A549 (cell line): Measurements from ENCODE around the gene GBX2. TPM values are rescaled to one million over a fixed set of nuclear protein-coding genes. Genes with fewer than 3 reads are reported as not detected.

Experiments
- ATAC-seq, 2 experiments: fragments of 200-7000 bp in 1 of 2; fragments of >200 bp in 1 of 2; cut with Nextera tagmentation in 1 of 2; cut with Tn5 transposase in 1 of 2; 3 replicates each; pipeline versions ENCODE4 v1.8.0 to v1.9.1; 2018 to 2020; ENCODE audit warnings: mild to moderate bottlenecking in 1 of 2, moderate library complexity in 1 of 2
- CTCF ChIA-PET: fragments of 300-600 bp; sonication (Branson Sonifier 250); formaldehyde crosslinking; extraction: SDS; loops from one replicate; lab custom pipeline; 2021; ENCODE audit warnings: antibody characterized with exemption, inconsistent platforms; lab: Yijun Ruan, JAX
- POLR2A ChIA-PET: fragments of 350-600 bp; formaldehyde crosslinking; extraction: SDS; loops from one replicate; lab custom pipeline; 2021; ENCODE audit warnings: antibody characterized with exemption, inconsistent platforms; lab: Yijun Ruan, JAX
- DNase-seq, 2 experiments: peaks; one replicate each; pipeline versions ENCODE4 v3.0.0 to v3.0.0-alpha.2; 2011 to 2016; ENCODE audit warnings: low read depth in 1 of 2, low spot score in 1 of 2
- FAIRE-seq: peaks from 2 replicates; lab custom pipeline; 2011; peaks lifted over from hg19 to GRCh38; lab: Jason Lieb, UNC
- H3K27ac ChIP-seq, 2 experiments: fragments of >200 bp; sonication (Bioruptor Twin); formaldehyde crosslinking; 3 replicates each; pipeline ENCODE4 v1.5.1; 2016 to 2017
- H3K4me1 ChIP-seq: fragments of >200 bp; sonication (Bioruptor Twin); formaldehyde crosslinking; 3 replicates; pipeline ENCODE4 v1.6.1; 2016
- H3K4me2 ChIP-seq: fragments of >200 bp; sonication (Bioruptor Twin); formaldehyde crosslinking; 3 replicates; pipeline ENCODE4 v1.6.1; 2016
- H3K4me3 ChIP-seq: fragments of >200 bp; sonication (Bioruptor Twin); formaldehyde crosslinking; 3 replicates; pipeline ENCODE4 v1.5.1; 2016
- H3K9me3 ChIP-seq: fragments of >200 bp; sonication (Bioruptor Twin); formaldehyde crosslinking; 3 replicates; pipeline ENCODE4 v1.6.1; 2016
- CBX2 ChIP-seq: fragments of 200-600 bp; sonication (generic); IDR thresholded peaks from 2 replicates; pipeline ENCODE4 v1.6.1; 2016; ENCODE audit warnings: low read depth, mild to moderate bottlenecking, borderline replicate concordance
- CBX8 ChIP-seq: fragments of 200-600 bp; sonication (generic); IDR thresholded peaks from 2 replicates; pipeline ENCODE4 v1.6.1; 2016
- CHD2 ChIP-seq: fragments of 150-350 bp; IDR thresholded peaks from 2 replicates; pipeline ENCODE4 v1.6.1; 2014; ENCODE audit warnings: low read length; ENCODE audit not compliant: partially characterized antibody
- EHF ChIP-seq: fragments of 250-450 bp; sonication (Bioruptor Pico); IDR thresholded peaks from 2 replicates; pipeline ENCODE4 v1.5.0; 2020; ENCODE audit warnings: mild to moderate bottlenecking
- EHMT2 ChIP-seq: fragments of 200-600 bp; sonication (generic); IDR thresholded peaks from 2 replicates; pipeline ENCODE4 v1.6.1; 2016; ENCODE audit warnings: antibody characterized with exemption, low read depth, mild to moderate bottlenecking, moderate library complexity
- GATA3 ChIP-seq: IDR thresholded peaks from 2 replicates; pipeline ENCODE4 v1.6.1; 2012; ENCODE audit warnings: borderline replicate concordance
- HOXB5 ChIP-seq: fragments of 250-450 bp; sonication (Bioruptor Pico); IDR thresholded peaks from 2 replicates; pipeline ENCODE4 v1.5.0; 2020; ENCODE audit warnings: mild to moderate bottlenecking, moderate library complexity
- KDM5A ChIP-seq: fragments of 200-600 bp; sonication (generic); IDR thresholded peaks from 2 replicates; pipeline ENCODE4 v1.6.1; 2016; ENCODE audit warnings: antibody characterized with exemption, mild to moderate bottlenecking
- MAFK ChIP-seq: fragments of 450-650 bp; IDR thresholded peaks from 2 replicates; pipeline ENCODE4 v1.6.1; 2014; ENCODE audit not compliant: partially characterized antibody
- MAZ ChIP-seq: fragments of 150-350 bp; IDR thresholded peaks from 2 replicates; pipeline ENCODE4 v1.6.1; 2014; ENCODE audit warnings: antibody characterized with exemption, low read depth, low read length, borderline replicate concordance
- MYC ChIP-seq: IDR thresholded peaks from 2 replicates; pipeline ENCODE4 v1.6.1; 2012; ENCODE audit warnings: mild to moderate bottlenecking, inconsistent platforms, low read length, improper control_type of control experiment, borderline replicate concordance
- PHF8 ChIP-seq: fragments of 200-600 bp; sonication (generic); IDR thresholded peaks from 2 replicates; pipeline ENCODE4 v1.6.1; 2016; ENCODE audit warnings: low read depth, mild to moderate bottlenecking, antibody characterized with exemption, moderate library complexity, borderline replicate concordance
- POLR2A ChIP-seq: IDR thresholded peaks from 2 replicates; pipeline ENCODE4 v1.6.1; 2012; ENCODE audit warnings: mild to moderate bottlenecking, low read length
- RAD21 ChIP-seq, 2 experiments: fragments of >200 bp in 1 of 2; sonication (Bioruptor Twin) in 1 of 2; formaldehyde crosslinking in 1 of 2; IDR thresholded peaks in 1 of 2; conservative IDR thresholded peaks in 1 of 2; 2 replicates in 1 of 2; 3 replicates in 1 of 2; pipeline ENCODE4 v1.6.1; 2012 to 2018; ENCODE audit warnings: inconsistent platforms in 1 of 2
- RARB ChIP-seq: fragments of 250-450 bp; sonication (Bioruptor Pico); IDR thresholded peaks from 2 replicates; pipeline ENCODE4 v1.8.0; 2021; ENCODE audit warnings: mild to moderate bottlenecking, moderate library complexity
- RNF2 ChIP-seq: fragments of 200-600 bp; sonication (generic); IDR thresholded peaks from 2 replicates; pipeline ENCODE4 v1.6.1; 2016; ENCODE audit warnings: low read depth, mild to moderate bottlenecking, antibody characterized with exemption, moderate library complexity, borderline replicate concordance
- SMC3 ChIP-seq: fragments of >200 bp; sonication (Bioruptor Twin); formaldehyde crosslinking; IDR thresholded peaks from 3 replicates; pipeline ENCODE4 v1.6.1; 2018; ENCODE audit warnings: inconsistent platforms
- ZFP36 ChIP-seq: fragments of 450-650 bp; IDR thresholded peaks from 2 replicates; pipeline ENCODE4 v1.6.1; 2014; ENCODE audit warnings: borderline replicate concordance; ENCODE audit not compliant: partially characterized antibody
- WGBS: methylation state at CpG from one replicate; pipeline ENCODE4 v1.1.6; 2017; ENCODE audit errors: missing lambda C conversion rate; 5-methylcytosine and 5-hydroxymethylcytosine counted together
- polyA plus RNA-seq, 4 experiments: library from polyadenylated mRNA; depleted of rRNA in 3 of 4; stranded (reverse); fragments of >200 nt; fragmentation: RNase III in 1 of 4; extraction: RNeasy Plus Mini Kit Qiagen cat#74134 plus additional on column Dnase treatment in 1 of 4; gene quantifications; 2 replicates in 3 of 4; 3 replicates in 1 of 4; pipeline ENCODE4 v1.2.3, GENCODE V29; 2011 to 2017
- TF ChIP-seq, protein P1 (sequence below): IDR thresholded peaks from 2 replicates; pipeline ENCODE4 v1.6.1; 2012
- TF ChIP-seq, protein P2 (sequence below): fragments of >200 bp; sonication (Bioruptor Twin); formaldehyde crosslinking; IDR thresholded peaks from 3 replicates; pipeline ENCODE4 v1.5.1; 2016
- TF ChIP-seq, protein P3 (sequence below): IDR thresholded peaks from 2 replicates; pipeline ENCODE4 v1.6.1; 2012
- TF ChIP-seq, protein P4 (sequence below): fragments of 150-350 bp; IDR thresholded peaks from 2 replicates; pipeline ENCODE4 v1.6.1; 2014; ENCODE audit warnings: low read depth, mild to moderate bottlenecking, low read length
- TF ChIP-seq, protein P5 (sequence below): fragments of 250-450 bp; sonication (Bioruptor Pico); IDR thresholded peaks from 2 replicates; pipeline ENCODE4 v1.5.0; 2021; ENCODE audit warnings: mild to moderate bottlenecking, moderate library complexity, borderline replicate concordance

GBX2 gene
- polyA plus RNA-seq, 2 of the 4 experiments (the other 2 are of a cell fraction), result 1.2 to 1.9 TPM

DNA sequence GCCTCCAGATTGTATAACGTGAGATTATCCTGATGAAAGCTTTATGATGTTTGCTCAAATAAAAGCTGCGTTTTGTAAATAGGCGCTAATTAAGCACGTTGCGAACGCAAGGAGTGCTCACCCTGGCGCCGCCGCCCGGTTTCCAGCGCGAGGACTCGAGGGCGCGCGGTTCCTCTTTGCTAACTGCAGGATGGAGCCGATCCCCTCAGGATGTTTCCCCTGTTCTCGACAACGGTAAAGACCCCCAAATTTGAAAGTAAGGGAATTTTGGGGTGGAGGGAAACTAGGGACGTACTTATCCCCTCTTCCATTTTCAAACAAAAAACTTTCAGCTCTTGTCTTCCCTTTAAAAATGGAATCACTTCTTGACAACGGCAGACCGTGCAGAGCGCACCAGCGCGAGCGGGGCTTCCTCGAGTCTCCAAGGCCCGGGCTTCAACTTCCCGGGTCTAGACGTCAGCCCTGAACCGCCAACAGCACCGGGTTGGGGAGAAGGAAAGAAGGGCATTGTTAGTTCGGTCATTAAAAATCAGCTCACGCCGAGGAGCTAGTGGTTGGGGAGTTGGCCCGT lies 1.1 kb upstream of the GBX2 start:
- no peak overlapping the region for H3K4me3 ChIP-seq
- POLR2A ChIA-PET, result interaction anchor here (1.2 kb wide), 1 partner anchor 9 kb away, joined by 10 read pairs; no protein-coding TSS in a partner anchor
- CTCF ChIA-PET, result interaction anchor here (0.6 to 4.7 kb wide), 5 partner anchors 8 to 916 kb away, joined by 3 to 28 read pairs (median 16); no protein-coding TSS in a partner anchor

DNA sequence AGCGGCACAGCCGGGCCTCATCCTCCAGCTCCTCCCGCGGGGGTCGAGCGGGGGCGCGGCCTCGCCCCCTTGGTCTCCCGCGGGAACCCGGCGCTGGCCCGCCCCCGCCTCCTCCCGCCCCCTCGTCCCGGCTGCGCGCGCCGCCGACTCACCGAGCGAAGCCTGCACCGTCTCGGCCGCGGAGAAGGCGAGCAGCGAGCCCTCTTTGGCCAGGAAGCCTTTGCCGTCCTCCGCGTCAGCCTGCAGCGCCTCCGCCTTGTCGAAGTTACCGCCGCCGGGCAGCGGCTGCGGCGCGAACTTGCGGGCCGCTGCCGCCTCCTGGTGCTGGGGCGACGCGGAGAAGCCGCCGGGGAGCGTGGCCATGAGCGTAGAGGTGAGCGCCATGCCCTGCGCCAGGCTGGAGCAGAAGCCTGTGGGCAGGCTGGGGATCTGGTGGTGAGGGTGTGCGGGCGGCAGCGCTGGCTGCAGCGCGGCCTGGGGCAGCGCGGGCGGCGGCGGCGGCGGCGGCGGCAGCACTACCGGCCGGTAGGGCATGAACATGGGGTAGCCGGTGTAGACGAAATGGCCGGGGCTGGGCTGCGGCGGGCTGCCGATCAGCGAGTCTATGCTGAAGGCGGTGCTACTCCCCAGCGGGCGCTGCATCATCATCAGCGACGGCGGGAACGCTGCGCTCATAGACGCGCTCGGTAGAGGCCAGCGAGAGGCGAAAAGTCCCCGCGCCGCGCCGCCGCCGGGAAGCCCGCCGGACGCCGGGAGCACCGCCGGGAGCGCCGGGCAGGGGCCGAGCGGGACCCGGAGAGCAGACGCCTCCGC lies 683 bp downstream of the GBX2 start:
- Histone ChIP-seq H3K4me1 (peaks cover 9% of the 10 kb centered on the region; the same call in 2 of the 3 replicates), H3K27ac (peak overlapping the region; percentile 79 to 92), H3K9me3 (no peaks in the 10 kb centered on the region), H3K4me3 (peak overlapping the region; percentile 73), H3K4me2 (peak overlapping the region; percentile 89)
- FAIRE-seq (no peak), DNase-seq (peak; percentile 51 to 58), ATAC-seq (peak; percentile 69 to 76)
- ChIA-PET POLR2A (interaction anchor here (1.2 to 1.5 kb wide), 2 partner anchors 10 kb away, joined by 3 to 10 read pairs; no protein-coding TSS in a partner anchor), CTCF (interaction anchor here (1.0 to 4.7 kb wide), 4 partner anchors 10 to 388 kb away, joined by 3 to 28 read pairs (median 10); no protein-coding TSS in a partner anchor)
- TF ChIP-seq ZFP36 (peak; percentile 28), RAD21 (conservative IDR thresholded peaks at IDR 0.05 in 1 of 2, IDR thresholded peaks at IDR 0.05 in 1 of 2) (peak; percentile 8 to 51; a peak in 4 of 5 replicates), PHF8 (0 out of 2 replicates have a peak, but pooled peaks have one; percentile 19), CBX8 (no peak), SMC3 (peak; percentile 52; the same call in 2 of the 3 replicates), EHF (CRISPR knock-in tag) (no peak), MYC (no peak), POLR2A (peak; percentile 48)
- TF ChIP-seq, protein P1, sequence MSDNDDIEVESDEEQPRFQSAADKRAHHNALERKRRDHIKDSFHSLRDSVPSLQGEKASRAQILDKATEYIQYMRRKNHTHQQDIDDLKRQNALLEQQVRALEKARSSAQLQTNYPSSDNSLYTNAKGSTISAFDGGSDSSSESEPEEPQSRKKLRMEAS, result peak; percentile 53
- TF ChIP-seq, protein P2, sequence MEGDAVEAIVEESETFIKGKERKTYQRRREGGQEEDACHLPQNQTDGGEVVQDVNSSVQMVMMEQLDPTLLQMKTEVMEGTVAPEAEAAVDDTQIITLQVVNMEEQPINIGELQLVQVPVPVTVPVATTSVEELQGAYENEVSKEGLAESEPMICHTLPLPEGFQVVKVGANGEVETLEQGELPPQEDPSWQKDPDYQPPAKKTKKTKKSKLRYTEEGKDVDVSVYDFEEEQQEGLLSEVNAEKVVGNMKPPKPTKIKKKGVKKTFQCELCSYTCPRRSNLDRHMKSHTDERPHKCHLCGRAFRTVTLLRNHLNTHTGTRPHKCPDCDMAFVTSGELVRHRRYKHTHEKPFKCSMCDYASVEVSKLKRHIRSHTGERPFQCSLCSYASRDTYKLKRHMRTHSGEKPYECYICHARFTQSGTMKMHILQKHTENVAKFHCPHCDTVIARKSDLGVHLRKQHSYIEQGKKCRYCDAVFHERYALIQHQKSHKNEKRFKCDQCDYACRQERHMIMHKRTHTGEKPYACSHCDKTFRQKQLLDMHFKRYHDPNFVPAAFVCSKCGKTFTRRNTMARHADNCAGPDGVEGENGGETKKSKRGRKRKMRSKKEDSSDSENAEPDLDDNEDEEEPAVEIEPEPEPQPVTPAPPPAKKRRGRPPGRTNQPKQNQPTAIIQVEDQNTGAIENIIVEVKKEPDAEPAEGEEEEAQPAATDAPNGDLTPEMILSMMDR, result peak; percentile 33; the same call in 2 of the 3 replicates
- WGBS, result under 1% methylated on average over 22 of the region's 112 CpGs

More for the DNA sequence above, 1.1 kb upstream of the GBX2 start:
- FAIRE-seq, result no peak
- Histone ChIP-seq H3K4me2 (peak overlapping the region; percentile 89; the same call in 1 of the 3 replicates), H3K9me3 (no peaks in the 10 kb centered on the region), H3K4me1 (peaks cover 9% of the 10 kb centered on the region; the same call in 2 of the 3 replicates), H3K27ac (no peak overlapping the region)
- WGBS, result 94% methylated on average over 36 of the region's 36 CpGs
- TF ChIP-seq RNF2 (no peak), KDM5A (no peak), ZFP36 (no peak), MYC (no peak)
- TF ChIP-seq, protein P3, sequence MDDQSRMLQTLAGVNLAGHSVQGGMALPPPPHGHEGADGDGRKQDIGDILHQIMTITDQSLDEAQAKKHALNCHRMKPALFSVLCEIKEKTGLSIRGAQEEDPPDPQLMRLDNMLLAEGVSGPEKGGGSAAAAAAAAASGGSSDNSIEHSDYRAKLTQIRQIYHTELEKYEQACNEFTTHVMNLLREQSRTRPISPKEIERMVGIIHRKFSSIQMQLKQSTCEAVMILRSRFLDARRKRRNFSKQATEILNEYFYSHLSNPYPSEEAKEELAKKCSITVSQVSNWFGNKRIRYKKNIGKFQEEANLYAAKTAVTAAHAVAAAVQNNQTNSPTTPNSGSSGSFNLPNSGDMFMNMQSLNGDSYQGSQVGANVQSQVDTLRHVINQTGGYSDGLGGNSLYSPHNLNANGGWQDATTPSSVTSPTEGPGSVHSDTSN, result no peak
- no peak for ATAC-seq
- no peak for DNase-seq

DNA sequence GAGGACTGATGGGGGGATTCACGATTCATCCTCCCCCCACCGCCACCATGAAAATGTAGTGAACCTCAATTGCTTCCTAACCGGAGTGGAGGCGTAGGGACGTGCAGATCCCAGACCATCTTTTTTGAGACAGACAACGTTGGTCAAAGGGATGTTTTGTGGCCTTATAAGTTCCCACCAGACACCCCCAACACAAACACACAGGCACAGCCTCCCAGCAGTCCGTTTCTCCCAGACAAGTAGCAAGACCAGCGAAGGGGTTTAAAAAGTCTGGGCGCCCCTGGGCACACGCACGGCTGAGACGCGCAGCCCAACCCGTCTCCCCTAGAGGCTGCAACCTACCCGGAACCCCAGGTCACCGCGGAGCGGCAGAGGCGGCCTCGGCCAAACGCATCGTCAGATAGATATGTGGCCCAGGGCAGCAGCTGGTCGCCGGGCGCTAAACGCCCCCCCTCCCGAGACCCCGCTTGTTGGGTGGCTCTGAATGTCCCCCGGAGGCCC lies 1.3 kb downstream of the GBX2 start:
- FAIRE-seq (no peak), ATAC-seq (peak; percentile 31 to 48; a peak in 3 of 6 replicates), DNase-seq (no peak)
- peak overlapping the region; percentile 89 for H3K4me2 ChIP-seq
- CTCF ChIA-PET, result interaction anchor here (1.0 to 4.7 kb wide), 3 partner anchors 11 to 387 kb away, joined by 3 to 28 read pairs (median 13); no protein-coding TSS in a partner anchor
- POLR2A ChIA-PET, result interaction anchor here (1.5 kb wide), 1 partner anchor 11 kb away, joined by 3 read pairs; no protein-coding TSS in a partner anchor
- peaks cover 9% of the 10 kb centered on the region; the same call in 2 of the 3 replicates for H3K4me1 ChIP-seq
- WGBS, result 54% methylated on average over 11 of the region's 29 CpGs
- H3K4me3 ChIP-seq, result peak overlapping the region; percentile 73
- peak overlapping the region; percentile 79 to 92 for H3K27ac ChIP-seq
- no peaks in the 10 kb centered on the region for H3K9me3 ChIP-seq
- no peak for TF ChIP-seq MAZ
- no peak for TF ChIP-seq RNF2
- no peak for TF ChIP-seq HOXB5 (CRISPR knock-in tag)
- no peak for TF ChIP-seq RARB
- TF ChIP-seq EHMT2, result no peak
- TF ChIP-seq, protein P4, sequence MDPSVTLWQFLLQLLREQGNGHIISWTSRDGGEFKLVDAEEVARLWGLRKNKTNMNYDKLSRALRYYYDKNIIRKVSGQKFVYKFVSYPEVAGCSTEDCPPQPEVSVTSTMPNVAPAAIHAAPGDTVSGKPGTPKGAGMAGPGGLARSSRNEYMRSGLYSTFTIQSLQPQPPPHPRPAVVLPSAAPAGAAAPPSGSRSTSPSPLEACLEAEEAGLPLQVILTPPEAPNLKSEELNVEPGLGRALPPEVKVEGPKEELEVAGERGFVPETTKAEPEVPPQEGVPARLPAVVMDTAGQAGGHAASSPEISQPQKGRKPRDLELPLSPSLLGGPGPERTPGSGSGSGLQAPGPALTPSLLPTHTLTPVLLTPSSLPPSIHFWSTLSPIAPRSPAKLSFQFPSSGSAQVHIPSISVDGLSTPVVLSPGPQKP, result no peak
- TF ChIP-seq, protein P5, sequence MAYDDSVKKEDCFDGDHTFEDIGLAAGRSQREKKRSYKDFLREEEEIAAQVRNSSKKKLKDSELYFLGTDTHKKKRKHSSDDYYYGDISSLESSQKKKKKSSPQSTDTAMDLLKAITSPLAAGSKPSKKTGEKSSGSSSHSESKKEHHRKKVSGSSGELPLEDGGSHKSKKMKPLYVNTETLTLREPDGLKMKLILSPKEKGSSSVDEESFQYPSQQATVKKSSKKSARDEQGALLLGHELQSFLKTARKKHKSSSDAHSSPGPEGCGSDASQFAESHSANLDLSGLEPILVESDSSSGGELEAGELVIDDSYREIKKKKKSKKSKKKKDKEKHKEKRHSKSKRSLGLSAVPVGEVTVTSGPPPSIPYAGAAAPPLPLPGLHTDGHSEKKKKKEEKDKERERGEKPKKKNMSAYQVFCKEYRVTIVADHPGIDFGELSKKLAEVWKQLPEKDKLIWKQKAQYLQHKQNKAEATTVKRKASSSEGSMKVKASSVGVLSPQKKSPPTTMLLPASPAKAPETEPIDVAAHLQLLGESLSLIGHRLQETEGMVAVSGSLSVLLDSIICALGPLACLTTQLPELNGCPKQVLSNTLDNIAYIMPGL (CRISPR knock-in tag), result no peak
- no peak for TF ChIP-seq CBX2
- TF ChIP-seq CHD2, result no peak
- TF ChIP-seq RAD21 (conservative IDR thresholded peaks at IDR 0.05 in 1 of 2, IDR thresholded peaks at IDR 0.05 in 1 of 2), result no peak
- no peak for TF ChIP-seq MAFK
- no peak for TF ChIP-seq ZFP36
- TF ChIP-seq GATA3, result no peak
